ENCODE results near the gene NCOR2.

NCOR2 gene

GRCh38 chr12:124524231-124524925 is 43.0 kb downstream of the NCOR2 start:
- peaks cover 0 to 36% (median 0%) of the 10 kb centered on the region in 11 experiments; a peak in 6 of 22 replicates for H3K36me3 ChIP-seq
- no peaks in the 10 kb centered on the region for H3K27me3 ChIP-seq
- no peaks in the 10 kb centered on the region for H3K9me3 ChIP-seq (replicated peaks in 1 of 11)
- peaks cover 97 to 100% (median 100%) of the 10 kb centered on the region in 10 experiments for H3K4me1 ChIP-seq
- H3K9ac ChIP-seq = no peak overlapping the region
- no peak for TF ChIP-seq Cebpa-rat (IDR thresholded peaks at IDR 0.05)
- H3K4me3 ChIP-seq = no peak overlapping the region
- peak overlapping the region in 3 of 11 experiments; percentile 16 to 83 (median 17); a peak in 2 of 22 replicates for H3K27ac ChIP-seq
- peak overlapping the region; percentile 43 to 93 (median 87); a peak in 20 of 22 replicates for H3K4me2 ChIP-seq
- H4K20me1 ChIP-seq = peaks cover 85 to 100% (median 100%) of the 10 kb centered on the region in 11 experiments

DNA sequence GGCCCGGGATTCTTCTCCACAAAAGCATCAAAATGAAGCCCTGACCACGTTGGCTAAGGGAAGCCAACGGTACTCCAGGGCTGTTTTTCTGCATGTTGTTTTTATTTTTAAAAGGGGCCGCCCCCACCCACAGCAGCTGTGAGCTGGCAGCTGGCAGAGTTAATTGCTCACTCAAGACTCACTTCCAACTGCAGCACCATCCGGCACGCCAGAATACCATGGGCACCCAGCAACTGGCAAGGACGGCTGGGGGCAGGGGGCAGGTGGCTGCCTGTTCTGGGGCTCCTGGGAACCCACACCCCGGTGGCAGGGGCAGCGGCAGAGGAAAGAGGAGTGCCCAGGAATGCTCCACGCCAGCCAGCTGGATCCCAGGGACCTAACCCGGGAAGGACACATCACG is 44.3 kb downstream of the NCOR2 start:
- Histone ChIP-seq H3K27ac (peak overlapping the region in 9 of 11 experiments; percentile 1 to 83 (median 65); a peak in 15 of 22 replicates), H4K20me1 (peaks cover 87 to 100% (median 100%) of the 10 kb centered on the region in 11 experiments), H3K4me1 (peaks cover 97 to 100% (median 100%) of the 10 kb centered on the region in 10 experiments), H3K27me3 (no peaks in the 10 kb centered on the region), H3K9me3 (replicated peaks in 1 of 11) (no peaks in the 10 kb centered on the region), H3K4me3 (no peak overlapping the region), H3K36me3 (peaks cover 0 to 36% (median 0%) of the 10 kb centered on the region in 11 experiments; a peak in 6 of 22 replicates), H3K4me2 (peak overlapping the region; percentile 66 to 93 (median 87)), H3K9ac (peak overlapping the region in 9 of 11 experiments; percentile 3 to 73 (median 48); a peak in 15 of 22 replicates)
- TF ChIP-seq Cebpa-rat (IDR thresholded peaks at IDR 0.05) = no peak

DNA sequence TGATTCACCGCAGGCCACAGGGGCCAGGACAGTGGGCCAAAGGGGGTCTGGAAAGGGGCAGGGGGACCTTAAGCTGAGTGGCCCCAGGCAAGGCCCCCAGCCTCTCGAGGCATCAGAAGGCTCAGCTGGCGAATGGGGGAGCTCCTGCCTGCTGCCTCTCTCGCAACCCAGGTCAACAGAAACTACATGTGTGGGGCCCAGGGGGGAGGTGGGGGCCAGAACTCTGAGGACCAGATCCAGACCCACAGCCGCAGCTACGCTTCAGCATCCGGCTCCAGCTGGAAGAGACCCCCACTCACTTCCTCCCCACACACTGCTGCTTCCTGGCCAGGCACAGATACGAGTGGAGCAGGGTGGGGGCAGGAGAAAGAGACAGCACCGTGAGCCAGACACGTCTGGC is 46.5 kb downstream of the NCOR2 start:
- Histone ChIP-seq H4K20me1 (peaks cover 90 to 100% (median 100%) of the 10 kb centered on the region in 11 experiments), H3K36me3 (peaks cover 0 to 28% (median 3%) of the 10 kb centered on the region in 11 experiments; a peak in 10 of 22 replicates), H3K27me3 (no peaks in the 10 kb centered on the region), H3K9ac (peak overlapping the region; percentile 21 to 77 (median 59); a peak in 20 of 22 replicates), H3K9me3 (replicated peaks in 1 of 11) (no peaks in the 10 kb centered on the region), H3K4me1 (peaks cover 95 to 100% (median 99%) of the 10 kb centered on the region in 10 experiments), H3K4me2 (peak overlapping the region; percentile 66 to 93 (median 88)), H3K27ac (peak overlapping the region in 9 of 11 experiments; percentile 54 to 83 (median 71); a peak in 20 of 22 replicates), H3K4me3 (peak overlapping the region in 1 of 10 experiments; percentile 7; a peak in 2 of 20 replicates)
- no peak for TF ChIP-seq Cebpa-rat (IDR thresholded peaks at IDR 0.05)

- peak overlapping the region in 10 of 11 experiments; percentile 22 to 83 (median 70); a peak in 18 of 22 replicates for H3K27ac ChIP-seq
- H3K27me3 ChIP-seq = no peaks in the 10 kb centered on the region
- no peak overlapping the region; a peak in 1 of 20 replicates for H3K4me3 ChIP-seq
- H4K20me1 ChIP-seq = peaks cover 90 to 100% (median 100%) of the 10 kb centered on the region in 11 experiments
- peaks cover 0 to 29% (median 8%) of the 10 kb centered on the region in 11 experiments; a peak in 9 of 22 replicates for H3K36me3 ChIP-seq
- H3K4me1 ChIP-seq = peaks cover 89 to 99% (median 95%) of the 10 kb centered on the region in 10 experiments
- peak overlapping the region; percentile 66 to 93 (median 88) for H3K4me2 ChIP-seq
- TF ChIP-seq Cebpa-rat (IDR thresholded peaks at IDR 0.05) = no peak
- H3K9me3 ChIP-seq (replicated peaks in 1 of 11) = no peaks in the 10 kb centered on the region
- H3K9ac ChIP-seq = peak overlapping the region; percentile 21 to 77 (median 59); a peak in 18 of 22 replicates
Observed at GRCh38 chr12:124520265-124520701, 47.1 kb downstream of the NCOR2 start.

- Histone ChIP-seq H3K4me2 (peak overlapping the region; percentile 66 to 93 (median 88)), H3K27me3 (no peaks in the 10 kb centered on the region), H3K36me3 (peaks cover 0 to 32% (median 8%) of the 10 kb centered on the region in 11 experiments; a peak in 9 of 22 replicates), H3K4me1 (peaks cover 84 to 99% (median 90%) of the 10 kb centered on the region in 10 experiments), H3K9me3 (replicated peaks in 1 of 11) (no peaks in the 10 kb centered on the region), H4K20me1 (peaks cover 90 to 100% (median 100%) of the 10 kb centered on the region in 11 experiments), H3K9ac (peak overlapping the region in 6 of 11 experiments; percentile 3 to 77 (median 70); a peak in 11 of 22 replicates), H3K4me3 (no peak overlapping the region), H3K27ac (peak overlapping the region in 10 of 11 experiments; percentile 16 to 83 (median 60); a peak in 16 of 22 replicates)
- no peak for TF ChIP-seq Cebpa-rat (IDR thresholded peaks at IDR 0.05)
Observed at GRCh38 chr12:124519746-124520145, 47.7 kb downstream of the NCOR2 start.

DNA sequence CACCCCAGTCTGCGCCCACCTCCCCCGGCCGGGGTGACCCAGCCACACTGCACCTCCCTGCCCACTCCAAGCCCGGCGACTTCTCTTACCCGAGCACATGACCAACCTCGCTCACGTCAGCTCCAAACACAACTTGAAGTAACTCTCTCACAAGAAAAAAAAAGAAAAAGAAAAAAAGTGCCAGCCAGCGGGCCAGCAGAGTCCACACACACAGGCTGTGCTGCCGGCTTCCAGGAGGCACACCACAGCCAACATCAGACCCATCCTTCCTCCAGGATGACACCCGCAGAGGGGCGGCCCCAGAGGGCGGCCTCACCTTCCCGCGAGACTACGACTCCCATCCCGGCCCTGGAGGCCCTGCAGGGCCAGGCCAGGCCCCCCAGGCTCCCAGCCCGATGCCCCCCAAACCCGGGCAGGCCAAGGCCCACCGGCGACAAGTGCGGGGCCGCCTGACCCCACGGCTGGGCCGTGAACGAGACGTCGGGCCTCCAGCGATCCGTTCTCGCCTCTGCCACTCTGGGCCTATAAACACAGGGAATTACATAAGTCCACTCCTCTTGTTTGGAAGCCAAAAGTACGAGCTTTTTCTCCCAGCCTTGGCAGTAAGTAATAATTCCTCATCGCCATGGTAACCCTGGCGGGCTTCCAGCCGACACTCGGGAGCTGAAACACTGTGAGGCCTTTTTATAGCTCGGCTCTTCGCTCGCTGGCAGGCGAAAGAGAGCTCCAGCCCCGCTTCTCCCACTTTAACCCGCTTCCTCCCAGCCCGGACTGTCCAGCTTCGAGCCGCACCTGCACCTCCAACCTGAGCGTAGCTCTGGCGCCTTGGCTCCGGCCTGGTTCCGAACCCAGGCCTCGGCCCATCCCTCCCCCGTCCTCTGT is 49.1 kb downstream of the NCOR2 start:
- H3K36me3 ChIP-seq = peaks cover 3 to 44% (median 14%) of the 10 kb centered on the region in 11 experiments; a peak in 12 of 22 replicates
- H3K4me1 ChIP-seq = peaks cover 80 to 98% (median 88%) of the 10 kb centered on the region in 10 experiments
- H3K4me2 ChIP-seq = peak overlapping the region; percentile 66 to 93 (median 88)
- peak overlapping the region in 1 of 10 experiments; percentile 22; a peak in 1 of 20 replicates for H3K4me3 ChIP-seq
- peak overlapping the region in 10 of 11 experiments; percentile 13 to 83 (median 42); a peak in 19 of 22 replicates for H3K27ac ChIP-seq
- H3K9me3 ChIP-seq (replicated peaks in 1 of 11) = no peaks in the 10 kb centered on the region
- peak overlapping the region; percentile 16 to 77 (median 51); a peak in 21 of 22 replicates for H3K9ac ChIP-seq
- no peak for TF ChIP-seq Cebpa-rat (IDR thresholded peaks at IDR 0.05)
- H3K27me3 ChIP-seq = no peaks in the 10 kb centered on the region
- peaks cover 91 to 100% (median 100%) of the 10 kb centered on the region in 11 experiments for H4K20me1 ChIP-seq
